HL-60 (cell line): ENCODE data around the gene OPTC.

Experiments used
- GABPA ChIP-seq: IDR thresholded peaks from 2 replicates; pipeline ENCODE4 v1.6.1; 2012; ENCODE audit warnings: low read depth
- POLR2AphosphoS5 ChIP-seq: IDR thresholded peaks from 2 replicates; pipeline ENCODE4 v1.6.1; 2012; ENCODE audit warnings: low read depth
- TF ChIP-seq, protein P1 (sequence below): IDR thresholded peaks from 2 replicates; pipeline ENCODE4 v1.6.1; 2012; ENCODE audit warnings: low read depth; ENCODE audit not compliant: insufficient replicate concordance
- TF ChIP-seq, protein P2 (sequence below): IDR thresholded peaks from one replicate; pipeline ENCODE4 v1.5.1; 2011; ENCODE audit warnings: low read length, control low read depth, inconsistent platforms; ENCODE audit not compliant: insufficient read depth

DNA sequence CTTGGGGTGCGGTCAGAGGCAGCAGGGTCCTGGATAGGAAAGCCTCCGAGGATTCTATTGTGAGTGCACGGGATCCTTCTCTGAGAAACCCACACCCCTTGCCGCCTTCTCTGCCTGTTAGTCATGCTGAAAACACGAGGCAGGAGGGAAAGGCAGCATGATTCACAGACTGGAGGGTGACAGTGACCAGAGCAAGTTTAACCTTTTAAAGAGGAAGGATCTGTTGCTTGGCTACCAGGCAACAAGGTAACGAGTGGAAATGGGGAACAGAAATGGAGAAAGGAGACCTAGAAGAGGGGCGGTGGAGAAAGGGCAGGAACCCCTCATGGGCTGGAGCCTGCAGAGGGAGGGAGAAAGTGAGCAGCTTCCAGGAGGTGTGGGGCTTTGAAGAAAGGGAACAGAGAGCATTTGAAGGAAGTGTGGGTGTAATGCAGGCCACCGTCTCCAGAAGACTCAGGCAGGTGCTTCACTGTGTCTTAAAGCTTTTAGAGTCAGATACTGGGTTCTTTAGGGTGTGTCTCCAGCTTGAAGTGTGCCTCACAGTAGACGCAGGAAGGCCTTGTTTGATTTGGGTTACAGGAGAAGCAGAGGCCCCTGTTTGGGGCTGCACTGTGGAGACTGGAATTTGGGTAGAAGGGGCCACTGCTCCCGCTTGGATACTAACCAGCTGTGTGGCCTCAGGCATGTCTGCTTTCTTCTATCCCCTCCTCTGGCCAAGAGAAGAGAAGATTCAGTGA, 19.1 kb downstream of the OPTC start:
- TF ChIP-seq, protein P1, sequence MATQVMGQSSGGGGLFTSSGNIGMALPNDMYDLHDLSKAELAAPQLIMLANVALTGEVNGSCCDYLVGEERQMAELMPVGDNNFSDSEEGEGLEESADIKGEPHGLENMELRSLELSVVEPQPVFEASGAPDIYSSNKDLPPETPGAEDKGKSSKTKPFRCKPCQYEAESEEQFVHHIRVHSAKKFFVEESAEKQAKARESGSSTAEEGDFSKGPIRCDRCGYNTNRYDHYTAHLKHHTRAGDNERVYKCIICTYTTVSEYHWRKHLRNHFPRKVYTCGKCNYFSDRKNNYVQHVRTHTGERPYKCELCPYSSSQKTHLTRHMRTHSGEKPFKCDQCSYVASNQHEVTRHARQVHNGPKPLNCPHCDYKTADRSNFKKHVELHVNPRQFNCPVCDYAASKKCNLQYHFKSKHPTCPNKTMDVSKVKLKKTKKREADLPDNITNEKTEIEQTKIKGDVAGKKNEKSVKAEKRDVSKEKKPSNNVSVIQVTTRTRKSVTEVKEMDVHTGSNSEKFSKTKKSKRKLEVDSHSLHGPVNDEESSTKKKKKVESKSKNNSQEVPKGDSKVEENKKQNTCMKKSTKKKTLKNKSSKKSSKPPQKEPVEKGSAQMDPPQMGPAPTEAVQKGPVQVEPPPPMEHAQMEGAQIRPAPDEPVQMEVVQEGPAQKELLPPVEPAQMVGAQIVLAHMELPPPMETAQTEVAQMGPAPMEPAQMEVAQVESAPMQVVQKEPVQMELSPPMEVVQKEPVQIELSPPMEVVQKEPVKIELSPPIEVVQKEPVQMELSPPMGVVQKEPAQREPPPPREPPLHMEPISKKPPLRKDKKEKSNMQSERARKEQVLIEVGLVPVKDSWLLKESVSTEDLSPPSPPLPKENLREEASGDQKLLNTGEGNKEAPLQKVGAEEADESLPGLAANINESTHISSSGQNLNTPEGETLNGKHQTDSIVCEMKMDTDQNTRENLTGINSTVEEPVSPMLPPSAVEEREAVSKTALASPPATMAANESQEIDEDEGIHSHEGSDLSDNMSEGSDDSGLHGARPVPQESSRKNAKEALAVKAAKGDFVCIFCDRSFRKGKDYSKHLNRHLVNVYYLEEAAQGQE = no peak
- TF ChIP-seq, protein P2, sequence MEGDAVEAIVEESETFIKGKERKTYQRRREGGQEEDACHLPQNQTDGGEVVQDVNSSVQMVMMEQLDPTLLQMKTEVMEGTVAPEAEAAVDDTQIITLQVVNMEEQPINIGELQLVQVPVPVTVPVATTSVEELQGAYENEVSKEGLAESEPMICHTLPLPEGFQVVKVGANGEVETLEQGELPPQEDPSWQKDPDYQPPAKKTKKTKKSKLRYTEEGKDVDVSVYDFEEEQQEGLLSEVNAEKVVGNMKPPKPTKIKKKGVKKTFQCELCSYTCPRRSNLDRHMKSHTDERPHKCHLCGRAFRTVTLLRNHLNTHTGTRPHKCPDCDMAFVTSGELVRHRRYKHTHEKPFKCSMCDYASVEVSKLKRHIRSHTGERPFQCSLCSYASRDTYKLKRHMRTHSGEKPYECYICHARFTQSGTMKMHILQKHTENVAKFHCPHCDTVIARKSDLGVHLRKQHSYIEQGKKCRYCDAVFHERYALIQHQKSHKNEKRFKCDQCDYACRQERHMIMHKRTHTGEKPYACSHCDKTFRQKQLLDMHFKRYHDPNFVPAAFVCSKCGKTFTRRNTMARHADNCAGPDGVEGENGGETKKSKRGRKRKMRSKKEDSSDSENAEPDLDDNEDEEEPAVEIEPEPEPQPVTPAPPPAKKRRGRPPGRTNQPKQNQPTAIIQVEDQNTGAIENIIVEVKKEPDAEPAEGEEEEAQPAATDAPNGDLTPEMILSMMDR = no peak
- no peak for TF ChIP-seq POLR2AphosphoS5
- no peak for TF ChIP-seq GABPA
